NCI-H69 (cell line): ENCODE measurements around the gene VAPB.

ENCODE experiments used
- DNase-seq: peaks from one replicate; lab custom pipeline; 2025; lab: John Stamatoyannopoulos, UW

Gene VAPB

GRCh38 chr20:58482416-58482815, 93.4 kb downstream of the VAPB start:
- peak; percentile 2 for DNase-seq

DNA sequence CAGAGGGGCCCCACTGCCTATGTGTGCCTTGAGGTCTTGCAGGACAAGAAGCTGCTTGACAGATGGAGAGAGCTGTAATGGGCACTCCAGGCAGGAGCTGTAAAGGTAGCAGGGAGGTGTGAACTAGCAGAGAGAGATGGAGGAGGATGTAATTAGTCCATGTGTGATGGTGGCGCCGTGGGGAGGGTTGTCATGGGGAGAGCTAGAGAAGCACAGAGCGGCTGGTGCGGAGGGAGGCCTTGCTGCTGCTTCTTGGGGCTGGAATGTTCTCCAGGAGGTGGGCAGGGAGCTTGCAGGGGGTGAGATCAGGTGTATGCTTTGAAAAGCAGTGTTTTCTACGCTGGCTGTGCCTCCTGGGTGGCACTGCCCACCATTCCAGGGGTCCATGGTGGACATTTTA, 94.0 kb downstream of the VAPB start:
- no peak for DNase-seq

DNA sequence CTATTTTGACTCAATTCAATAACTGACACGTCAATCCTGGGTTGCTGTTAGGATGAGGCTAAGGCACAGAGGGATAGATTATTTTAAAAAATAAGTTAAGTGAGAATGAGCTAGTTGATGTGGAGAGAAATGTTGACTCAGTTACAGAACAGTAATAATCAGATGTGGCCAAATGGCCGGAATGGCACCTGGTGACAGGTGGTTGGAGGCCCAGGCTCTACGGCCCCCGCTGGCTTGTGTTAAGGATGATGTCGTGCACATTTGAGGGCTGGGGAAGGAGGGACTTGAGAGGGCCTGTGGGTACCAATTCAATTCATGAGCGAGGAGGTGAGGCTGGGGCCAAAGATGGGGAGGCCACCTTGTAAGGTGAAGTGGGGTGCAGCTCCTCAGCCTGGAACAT, 94.4 kb downstream of the VAPB start:
- DNase-seq = no peak

- no peak for DNase-seq
Measured at GRCh38 chr20:58485393-58485792, 96.4 kb downstream of the VAPB start.

DNA sequence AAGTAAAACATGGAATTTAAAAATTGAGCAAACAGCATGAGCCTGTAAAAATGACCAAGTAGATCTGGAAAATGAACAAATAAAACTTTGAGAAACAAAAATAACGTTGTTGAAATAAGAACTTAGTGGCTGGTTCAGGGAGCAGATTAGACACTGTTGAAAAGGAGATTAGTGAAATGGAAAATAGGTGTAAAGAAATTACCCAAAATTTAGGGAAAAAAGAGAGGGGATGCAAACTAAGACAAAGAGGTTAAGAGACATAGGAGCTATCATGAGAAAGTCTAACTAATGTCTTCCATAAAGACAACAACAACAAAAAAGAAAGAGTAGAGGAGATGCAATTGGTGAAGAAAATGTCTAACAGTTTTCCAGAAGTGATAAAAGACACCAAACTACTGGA, 97.2 kb downstream of the VAPB start:
- DNase-seq = no peak

GRCh38 chr20:58492074-58492718, 103.2 kb downstream of the VAPB start:
- DNase-seq = no peak

GRCh38 chr20:58492795-58493524, 103.9 kb downstream of the VAPB start:
- DNase-seq = no peak

DNA sequence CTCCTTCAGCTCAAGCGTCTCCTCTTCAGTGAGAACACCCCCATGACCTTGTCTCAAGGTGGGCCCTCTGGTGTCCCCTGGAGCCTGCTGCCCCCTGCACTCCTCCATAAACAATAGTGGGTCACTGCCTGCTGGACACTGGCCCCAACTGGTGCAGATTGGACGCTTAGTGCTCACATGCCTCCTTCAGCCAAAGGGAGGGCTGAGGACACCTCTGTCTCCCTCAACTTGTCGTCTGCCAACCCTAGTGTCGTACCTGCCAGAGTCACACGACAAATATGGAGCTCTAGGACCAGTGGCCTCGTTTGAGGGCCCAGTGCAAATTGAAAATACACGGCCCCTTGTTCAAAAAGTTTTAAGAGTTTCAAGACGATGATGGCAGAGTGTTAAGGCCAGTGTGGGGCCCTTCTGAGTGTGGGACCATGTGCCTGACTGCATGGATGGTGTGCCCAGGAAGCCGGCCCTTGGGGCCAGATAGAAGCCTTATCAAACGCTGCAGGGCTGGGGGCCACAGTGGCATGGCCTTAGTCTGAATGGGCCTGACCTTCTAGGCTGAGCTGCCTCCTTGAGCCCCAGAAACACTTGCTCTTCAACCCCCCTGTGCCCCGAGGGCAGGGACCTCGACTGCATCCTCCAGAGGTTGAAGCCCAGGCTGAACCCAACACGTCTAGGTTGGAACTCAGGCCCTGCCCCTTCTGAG, 106.0 kb downstream of the VAPB start:
- DNase-seq = no peak

DNA sequence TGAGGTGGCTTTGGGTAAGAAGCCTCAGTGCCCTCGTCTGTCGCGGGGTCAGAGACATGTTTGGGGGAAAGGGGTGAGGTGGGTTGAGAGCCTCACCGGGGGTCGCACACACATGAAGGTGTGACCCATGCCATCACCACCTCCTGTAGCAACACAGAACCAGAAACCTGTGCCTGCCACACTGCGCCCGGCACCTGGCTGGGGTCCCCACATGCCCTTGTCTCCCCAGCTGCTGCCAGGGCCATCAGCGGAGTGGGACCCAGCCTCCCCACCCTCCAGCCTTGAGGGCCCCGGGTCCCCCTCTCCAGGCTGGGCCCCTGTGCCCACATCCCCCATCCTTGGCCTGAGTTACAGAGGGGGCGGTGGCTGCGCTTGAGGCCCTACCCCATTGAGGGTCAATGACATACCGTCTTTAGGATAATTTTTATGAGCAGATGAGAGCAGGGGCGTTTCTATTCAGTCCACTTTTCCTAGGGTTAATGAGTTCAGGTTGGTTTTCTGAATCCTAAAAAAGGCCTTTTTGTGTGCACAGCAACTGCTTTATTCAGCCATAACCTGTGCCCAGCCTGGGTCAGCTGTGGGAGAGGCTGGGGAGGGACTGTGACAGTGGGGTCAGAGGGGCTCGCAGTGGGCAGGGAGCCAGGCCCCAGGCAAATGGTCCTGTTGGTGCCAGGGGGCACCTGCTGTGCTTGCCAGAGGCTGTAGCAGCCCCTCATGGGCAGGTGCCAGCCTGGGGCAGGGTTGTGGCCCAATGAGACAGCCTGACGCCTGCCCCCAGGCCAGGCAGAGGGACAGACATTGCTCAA, 106.8 kb downstream of the VAPB start:
- DNase-seq = no peak

DNA sequence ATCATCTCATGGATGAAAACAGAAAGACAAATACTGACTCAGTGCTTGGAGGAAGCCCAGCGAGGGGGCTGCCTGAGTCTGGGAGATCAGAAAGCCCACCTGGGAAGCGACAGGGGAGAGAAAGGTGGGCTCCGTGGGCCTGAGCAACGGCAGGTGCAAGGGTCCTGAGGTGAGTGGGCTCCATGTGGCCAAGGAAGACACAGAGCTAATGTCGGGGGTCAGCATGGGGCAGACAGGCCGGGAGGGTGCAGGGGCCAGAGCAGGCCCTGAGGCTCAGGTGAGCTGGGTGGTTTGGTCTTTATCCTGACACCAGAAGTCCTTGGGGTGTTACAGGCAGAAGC, 107.4 kb downstream of the VAPB start:
- DNase-seq = no peak

GRCh38 chr20:58497076-58497641, 108.1 kb downstream of the VAPB start:
- DNase-seq = no peak

DNA sequence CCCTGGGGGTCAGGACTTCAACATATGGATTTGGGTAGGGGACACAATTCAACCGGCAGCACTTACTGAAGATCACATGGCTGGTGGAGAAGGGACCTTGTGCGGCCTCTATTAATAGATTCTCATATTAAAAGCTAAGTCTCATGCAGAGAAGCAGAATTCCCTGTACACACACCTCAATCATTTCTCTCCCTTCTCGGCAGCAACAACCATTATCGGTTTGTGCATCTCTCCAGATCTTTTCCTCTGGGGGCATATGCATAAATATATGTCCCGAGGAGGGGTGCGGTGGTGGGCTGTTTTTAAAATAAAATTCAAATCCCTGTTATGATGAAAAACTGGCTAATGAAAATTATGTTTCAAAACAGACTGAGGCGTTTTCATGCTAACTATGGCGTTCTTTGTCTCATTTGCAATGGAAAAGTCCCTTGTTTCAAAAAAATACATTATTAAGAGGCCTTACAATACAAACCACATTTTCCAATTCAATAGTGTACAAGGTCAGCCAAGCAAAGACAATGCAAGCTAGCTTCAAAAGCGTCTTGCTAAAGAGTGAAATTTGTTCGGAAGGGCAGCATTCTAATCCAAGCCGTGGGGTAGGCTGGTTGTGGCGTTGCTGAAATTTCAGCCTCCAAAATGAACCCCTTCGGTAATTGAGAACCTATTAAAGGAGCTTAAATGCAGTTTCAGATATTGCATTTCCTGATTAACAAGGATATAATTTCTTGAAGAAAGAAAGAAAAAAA, 108.9 kb downstream of the VAPB start:
- no peak for DNase-seq

- DNase-seq = no peak
Measured at GRCh38 chr20:58498470-58499068, 109.5 kb downstream of the VAPB start.

GRCh38 chr20:58500256-58500655, 111.2 kb downstream of the VAPB start:
- no peak for DNase-seq
